ENCODE results near the gene DOCK3.
"Not testable (repeated sequence)": the region's sequence is repeated elsewhere in the genome, so short reads cannot be mapped to it uniquely, and the experiment has no call there.

Gene DOCK3

GRCh38 chr3:50816894-50817293 is 142.2 kb downstream of the DOCK3 start:
- H3K4me3 ChIP-seq (replicated peaks; ENCODE audit: low read depth, low read length) = no peak overlapping the region
- TF ChIP-seq CTCF (IDR thresholded peaks at IDR 0.05; ENCODE audit: insufficient read depth, low read length, poor library complexity, severe bottlenecking) = no peak
- H3K36me3 ChIP-seq (ENCODE audit: control insufficient read depth, insufficient read depth, low read length) = no peaks in the 10 kb centered on the region
- 0 out of 2 replicates have a peak, but pooled peaks cover 1% of the 10 kb centered on the region for H3K27me3 ChIP-seq (replicated peaks; ENCODE audit: control insufficient read depth, insufficient read depth, low read length)
- DNase-seq (ENCODE audit: extremely low read depth, insufficient read length) = no peak

- no peak for TF ChIP-seq CTCF (IDR thresholded peaks at IDR 0.05; ENCODE audit: insufficient read depth, low read length, poor library complexity, severe bottlenecking)
- DNase-seq (ENCODE audit: extremely low read depth, insufficient read length) = no peak
- Histone ChIP-seq H3K36me3 (ENCODE audit: control insufficient read depth, insufficient read depth, low read length) (no peaks in the 10 kb centered on the region), H3K4me3 (replicated peaks; ENCODE audit: low read depth, low read length) (no peak overlapping the region), H3K27me3 (replicated peaks; ENCODE audit: control insufficient read depth, insufficient read depth, low read length) (no peaks in the 10 kb centered on the region)
Measured at GRCh38 chr3:50817756-50818529, 143.2 kb downstream of the DOCK3 start.

- no peak overlapping the region for H3K4me3 ChIP-seq (replicated peaks; ENCODE audit: low read depth, low read length)
- H3K27me3 ChIP-seq (replicated peaks; ENCODE audit: control insufficient read depth, insufficient read depth, low read length) = no peaks in the 10 kb centered on the region
- DNase-seq (ENCODE audit: extremely low read depth, insufficient read length) = no peak
- TF ChIP-seq CTCF (IDR thresholded peaks at IDR 0.05; ENCODE audit: insufficient read depth, low read length, poor library complexity, severe bottlenecking) = no peak
- H3K36me3 ChIP-seq (ENCODE audit: control insufficient read depth, insufficient read depth, low read length) = no peaks in the 10 kb centered on the region
Measured at GRCh38 chr3:50819882-50820281, 145.2 kb downstream of the DOCK3 start.

GRCh38 chr3:50825841-50826240 is 151.1 kb downstream of the DOCK3 start:
- no peak for TF ChIP-seq CTCF (IDR thresholded peaks at IDR 0.05; ENCODE audit: insufficient read depth, low read length, poor library complexity, severe bottlenecking)
- DNase-seq (ENCODE audit: extremely low read depth, insufficient read length) = no peak
- H3K27me3 ChIP-seq (replicated peaks; ENCODE audit: control insufficient read depth, insufficient read depth, low read length) = no peaks in the 10 kb centered on the region

GRCh38 chr3:50830451-50830850 is 155.7 kb downstream of the DOCK3 start:
- DNase-seq (ENCODE audit: extremely low read depth, insufficient read length) = no peak
- Histone ChIP-seq H3K36me3 (ENCODE audit: control insufficient read depth, insufficient read depth, low read length) (no peaks in the 10 kb centered on the region), H3K4me3 (replicated peaks; ENCODE audit: low read depth, low read length) (no peak overlapping the region), H3K27me3 (replicated peaks; ENCODE audit: control insufficient read depth, insufficient read depth, low read length) (no peaks in the 10 kb centered on the region)
- TF ChIP-seq CTCF (IDR thresholded peaks at IDR 0.05; ENCODE audit: insufficient read depth, low read length, poor library complexity, severe bottlenecking) = no peak

More at GRCh38 chr3:50825841-50826240, 151.1 kb downstream of the DOCK3 start:
- Histone ChIP-seq H3K36me3 (ENCODE audit: control insufficient read depth, insufficient read depth, low read length) (no peaks in the 10 kb centered on the region), H3K4me3 (replicated peaks; ENCODE audit: low read depth, low read length) (no peak overlapping the region)

- not testable (repeated sequence) for H3K36me3 ChIP-seq (ENCODE audit: control insufficient read depth, insufficient read depth, low read length); DNase-seq (ENCODE audit: extremely low read depth, insufficient read length); H3K4me3 ChIP-seq (replicated peaks; ENCODE audit: low read depth, low read length); H3K27me3 ChIP-seq (replicated peaks; ENCODE audit: control insufficient read depth, insufficient read depth, low read length)
Measured at GRCh38 chr3:50831009-50831408, 156.3 kb downstream of the DOCK3 start.

All from GM06990 (cell line).